Measurements from ENCODE around the gene GOLGA1. TPM values are rescaled to one million over a fixed set of nuclear protein-coding genes. Genes with fewer than 3 reads are reported as not detected.

Gene GOLGA1
- total and polyA plus RNA-seq, 2 of the 13 experiments (the other 11 are each of a cell fraction or from before 2014, with no cell fraction given), result 12.7 to 15.9 TPM

DNA sequence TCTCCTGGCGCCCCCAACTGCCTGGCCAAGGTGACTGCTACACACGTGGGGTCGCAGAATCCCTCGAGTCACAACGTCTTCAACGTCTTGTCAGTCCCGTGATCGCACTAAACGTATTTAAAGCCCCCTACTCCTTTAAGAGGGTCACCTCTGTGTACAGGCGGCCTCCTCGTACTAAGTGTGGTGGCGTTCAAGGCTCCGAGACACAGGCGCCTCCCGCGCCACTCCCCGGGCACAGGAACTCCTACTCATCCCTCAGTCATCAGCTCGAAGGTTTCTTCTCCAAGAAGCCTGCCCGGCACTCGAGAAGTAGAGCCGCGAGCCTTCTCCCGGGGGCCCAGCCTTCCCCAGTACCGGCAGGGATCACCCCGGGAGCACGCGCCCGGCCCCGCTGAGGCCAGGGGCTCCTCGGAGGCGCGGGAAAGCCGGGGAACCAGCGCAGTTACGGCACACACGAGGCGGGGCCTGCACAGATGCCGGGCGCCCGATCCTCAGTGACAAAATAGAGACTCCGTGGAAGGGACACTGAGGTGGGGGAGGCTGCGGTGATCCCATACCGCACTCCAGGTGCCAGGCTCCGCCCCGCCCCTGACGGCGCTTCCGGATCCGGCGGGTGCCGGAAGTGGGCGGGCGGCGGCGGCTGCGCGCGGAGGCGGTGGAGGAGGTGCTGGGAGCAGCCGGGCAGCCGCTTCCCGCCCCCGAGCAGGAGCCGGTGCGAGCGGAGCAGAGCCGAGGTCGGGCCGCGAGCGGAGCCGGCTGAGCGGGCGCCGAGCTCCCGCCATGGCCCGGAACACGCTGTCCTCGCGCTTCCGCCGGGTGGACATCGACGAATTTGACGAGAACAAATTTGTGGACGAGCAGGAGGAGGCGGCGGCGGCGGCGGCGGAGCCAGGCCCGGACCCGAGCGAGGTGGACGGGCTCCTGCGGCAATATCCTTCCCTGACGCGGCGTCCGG lies 72.1 kb downstream of the GOLGA1 start (continued):
- TF ChIP-seq ARHGAP35 (CRISPR knock-in tag; IDR thresholded peaks at IDR 0.05; ENCODE audit: borderline replicate concordance) (peak; percentile 42; the same call in 1 of the 2 replicates), KDM3A (CRISPR knock-in tag; IDR thresholded peaks at IDR 0.05; ENCODE audit: low read depth) (no peak), ZFP82 (CRISPR knock-in tag; IDR thresholded peaks at IDR 0.05; ENCODE audit: borderline replicate concordance) (0 out of 2 replicates have a peak, but pooled peaks have one; percentile 5), ZNF737 (CRISPR knock-in tag; IDR thresholded peaks at IDR 0.05; ENCODE audit: borderline replicate concordance) (peak; percentile 67; the same call in 1 of the 2 replicates), SIN3A (IDR thresholded peaks at IDR 0.05; ENCODE audit: borderline replicate concordance, low read depth, low read length) (0 out of 2 replicates have a peak, but pooled peaks have one; percentile 12), SMAD1 (CRISPR knock-in tag; IDR thresholded peaks at IDR 0.05; ENCODE audit: borderline replicate concordance, low read depth) (no peak), NR2C2 (CRISPR knock-in tag; IDR thresholded peaks at IDR 0.05; ENCODE audit: borderline replicate concordance) (peak; percentile 61), ZNF24 (IDR thresholded peaks at IDR 0.05) (no peak), TAF1 (CRISPR knock-in tag; IDR thresholded peaks at IDR 0.05) (peak; percentile 82; the same call in 1 of the 2 replicates), MED1 (CRISPR knock-in tag; IDR thresholded peaks at IDR 0.05) (no peak), ZBTB7A (CRISPR knock-in tag; IDR thresholded peaks at IDR 0.05) (peak; percentile 40; the same call in 1 of the 2 replicates), ASH2L (IDR thresholded peaks at IDR 0.05; ENCODE audit: insufficient read length, low read depth, low read length) (peak; percentile 40), ERF (CRISPR knock-in tag; IDR thresholded peaks at IDR 0.05) (peak; percentile 43; the same call in 1 of the 2 replicates)
- TF ChIP-seq, protein P1, sequence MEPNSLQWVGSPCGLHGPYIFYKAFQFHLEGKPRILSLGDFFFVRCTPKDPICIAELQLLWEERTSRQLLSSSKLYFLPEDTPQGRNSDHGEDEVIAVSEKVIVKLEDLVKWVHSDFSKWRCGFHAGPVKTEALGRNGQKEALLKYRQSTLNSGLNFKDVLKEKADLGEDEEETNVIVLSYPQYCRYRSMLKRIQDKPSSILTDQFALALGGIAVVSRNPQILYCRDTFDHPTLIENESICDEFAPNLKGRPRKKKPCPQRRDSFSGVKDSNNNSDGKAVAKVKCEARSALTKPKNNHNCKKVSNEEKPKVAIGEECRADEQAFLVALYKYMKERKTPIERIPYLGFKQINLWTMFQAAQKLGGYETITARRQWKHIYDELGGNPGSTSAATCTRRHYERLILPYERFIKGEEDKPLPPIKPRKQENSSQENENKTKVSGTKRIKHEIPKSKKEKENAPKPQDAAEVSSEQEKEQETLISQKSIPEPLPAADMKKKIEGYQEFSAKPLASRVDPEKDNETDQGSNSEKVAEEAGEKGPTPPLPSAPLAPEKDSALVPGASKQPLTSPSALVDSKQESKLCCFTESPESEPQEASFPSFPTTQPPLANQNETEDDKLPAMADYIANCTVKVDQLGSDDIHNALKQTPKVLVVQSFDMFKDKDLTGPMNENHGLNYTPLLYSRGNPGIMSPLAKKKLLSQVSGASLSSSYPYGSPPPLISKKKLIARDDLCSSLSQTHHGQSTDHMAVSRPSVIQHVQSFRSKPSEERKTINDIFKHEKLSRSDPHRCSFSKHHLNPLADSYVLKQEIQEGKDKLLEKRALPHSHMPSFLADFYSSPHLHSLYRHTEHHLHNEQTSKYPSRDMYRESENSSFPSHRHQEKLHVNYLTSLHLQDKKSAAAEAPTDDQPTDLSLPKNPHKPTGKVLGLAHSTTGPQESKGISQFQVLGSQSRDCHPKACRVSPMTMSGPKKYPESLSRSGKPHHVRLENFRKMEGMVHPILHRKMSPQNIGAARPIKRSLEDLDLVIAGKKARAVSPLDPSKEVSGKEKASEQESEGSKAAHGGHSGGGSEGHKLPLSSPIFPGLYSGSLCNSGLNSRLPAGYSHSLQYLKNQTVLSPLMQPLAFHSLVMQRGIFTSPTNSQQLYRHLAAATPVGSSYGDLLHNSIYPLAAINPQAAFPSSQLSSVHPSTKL (CRISPR knock-in tag; IDR thresholded peaks at IDR 0.05), result no peak
- TF ChIP-seq, protein P2, sequence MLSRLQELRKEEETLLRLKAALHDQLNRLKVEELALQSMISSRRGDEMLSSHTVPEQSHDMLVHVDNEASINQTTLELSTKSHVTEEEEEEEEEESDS (CRISPR knock-in tag; IDR thresholded peaks at IDR 0.05; ENCODE audit: borderline replicate concordance), result no peak
- TF ChIP-seq, protein P3, sequence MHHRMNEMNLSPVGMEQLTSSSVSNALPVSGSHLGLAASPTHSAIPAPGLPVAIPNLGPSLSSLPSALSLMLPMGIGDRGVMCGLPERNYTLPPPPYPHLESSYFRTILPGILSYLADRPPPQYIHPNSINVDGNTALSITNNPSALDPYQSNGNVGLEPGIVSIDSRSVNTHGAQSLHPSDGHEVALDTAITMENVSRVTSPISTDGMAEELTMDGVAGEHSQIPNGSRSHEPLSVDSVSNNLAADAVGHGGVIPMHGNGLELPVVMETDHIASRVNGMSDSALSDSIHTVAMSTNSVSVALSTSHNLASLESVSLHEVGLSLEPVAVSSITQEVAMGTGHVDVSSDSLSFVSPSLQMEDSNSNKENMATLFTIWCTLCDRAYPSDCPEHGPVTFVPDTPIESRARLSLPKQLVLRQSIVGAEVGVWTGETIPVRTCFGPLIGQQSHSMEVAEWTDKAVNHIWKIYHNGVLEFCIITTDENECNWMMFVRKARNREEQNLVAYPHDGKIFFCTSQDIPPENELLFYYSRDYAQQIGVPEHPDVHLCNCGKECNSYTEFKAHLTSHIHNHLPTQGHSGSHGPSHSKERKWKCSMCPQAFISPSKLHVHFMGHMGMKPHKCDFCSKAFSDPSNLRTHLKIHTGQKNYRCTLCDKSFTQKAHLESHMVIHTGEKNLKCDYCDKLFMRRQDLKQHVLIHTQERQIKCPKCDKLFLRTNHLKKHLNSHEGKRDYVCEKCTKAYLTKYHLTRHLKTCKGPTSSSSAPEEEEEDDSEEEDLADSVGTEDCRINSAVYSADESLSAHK (CRISPR knock-in tag; IDR thresholded peaks at IDR 0.05; ENCODE audit: borderline replicate concordance), result no peak
- TF ChIP-seq, protein P4, sequence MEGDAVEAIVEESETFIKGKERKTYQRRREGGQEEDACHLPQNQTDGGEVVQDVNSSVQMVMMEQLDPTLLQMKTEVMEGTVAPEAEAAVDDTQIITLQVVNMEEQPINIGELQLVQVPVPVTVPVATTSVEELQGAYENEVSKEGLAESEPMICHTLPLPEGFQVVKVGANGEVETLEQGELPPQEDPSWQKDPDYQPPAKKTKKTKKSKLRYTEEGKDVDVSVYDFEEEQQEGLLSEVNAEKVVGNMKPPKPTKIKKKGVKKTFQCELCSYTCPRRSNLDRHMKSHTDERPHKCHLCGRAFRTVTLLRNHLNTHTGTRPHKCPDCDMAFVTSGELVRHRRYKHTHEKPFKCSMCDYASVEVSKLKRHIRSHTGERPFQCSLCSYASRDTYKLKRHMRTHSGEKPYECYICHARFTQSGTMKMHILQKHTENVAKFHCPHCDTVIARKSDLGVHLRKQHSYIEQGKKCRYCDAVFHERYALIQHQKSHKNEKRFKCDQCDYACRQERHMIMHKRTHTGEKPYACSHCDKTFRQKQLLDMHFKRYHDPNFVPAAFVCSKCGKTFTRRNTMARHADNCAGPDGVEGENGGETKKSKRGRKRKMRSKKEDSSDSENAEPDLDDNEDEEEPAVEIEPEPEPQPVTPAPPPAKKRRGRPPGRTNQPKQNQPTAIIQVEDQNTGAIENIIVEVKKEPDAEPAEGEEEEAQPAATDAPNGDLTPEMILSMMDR (CRISPR knock-in tag; IDR thresholded peaks at IDR 0.05), result peak; percentile 64

Data from HepG2 (cell line).